GM12878 (cell line): ENCODE data around the gene HSD11B1. TPM values are rescaled to one million over a fixed set of nuclear protein-coding genes. Genes with fewer than 3 reads are reported as not detected.

Experiments
- ATAC-seq: fragments of 200-7000 bp; cut with Tn5 transposase; 3 replicates; pipeline ENCODE4 v1.9.1; 2020; ENCODE audit warnings: mild to moderate bottlenecking, moderate library complexity
- BruUV-seq: library from RNA; stranded (reverse); fragments of 400-500 nt; replicated peaks from 2 replicates; lab custom pipeline; 2021; lab: Mats Ljungman, UMichigan
- CTCF ChIA-PET: fragments of 300-600 bp; sonication (Branson Sonifier 250); formaldehyde crosslinking; extraction: SDS; loops from one replicate; lab custom pipeline; 2021; ENCODE audit warnings: inconsistent platforms; lab: Yijun Ruan, JAX
- POLR2A ChIA-PET: fragments of 350-600 bp; formaldehyde crosslinking; extraction: SDS; loops from one replicate; lab custom pipeline; 2021; ENCODE audit warnings: inconsistent platforms; lab: Charles Lee
- RAD21 ChIA-PET: fragments of 300-600 bp; sonication (Branson Sonifier 250); formaldehyde crosslinking; loops from one replicate; lab custom pipeline; 2023; ENCODE audit warnings: antibody characterized with exemption; ENCODE audit not compliant: unreplicated experiment; lab: Charles Lee
- SMC1A ChIA-PET: fragments of 300-600 bp; sonication (Branson Sonifier 250); formaldehyde crosslinking; loops from one replicate; lab custom pipeline; 2023; ENCODE audit not compliant: unreplicated experiment, uncharacterized antibody; lab: Charles Lee
- DNase-seq: peaks from one replicate; pipeline ENCODE4 v3.0.0-alpha.2; 2011; ENCODE audit warnings: low read depth, low spot score
- FAIRE-seq: peaks from 3 replicates; lab custom pipeline; 2011; peaks lifted over from hg19 to GRCh38; lab: Jason Lieb, UNC
- H2AFZ ChIP-seq: 2 replicates; pipeline ENCODE4 v1.6.0; 2011; ENCODE audit warnings: low read depth, low read length, control low read depth; ENCODE audit not compliant: control insufficient read depth
- H3K27ac ChIP-seq: 2 replicates; pipeline ENCODE4 v1.5.1; 2011; ENCODE audit warnings: control low read depth; ENCODE audit not compliant: control insufficient read depth, insufficient read depth
- H3K27me3 ChIP-seq, 2 experiments: replicated peaks in 1 of 2; 2 replicates each; pipeline versions ENCODE4 v1.6.0 to v1.6.1; 2011; ENCODE audit warnings: low read length in 1 of 2; ENCODE audit not compliant: control insufficient read depth in 2 of 2, insufficient read depth in 2 of 2
- H3K36me3 ChIP-seq, 2 experiments: 2 replicates each; pipeline ENCODE4 v1.5.1; 2011; ENCODE audit warnings: low read length in 1 of 2; ENCODE audit not compliant: control insufficient read depth in 2 of 2, insufficient read depth in 2 of 2
- H3K4me1 ChIP-seq: 2 replicates; pipeline ENCODE4 v1.6.1; 2011; ENCODE audit warnings: mild to moderate bottlenecking, low read length, moderate library complexity, mixed read lengths; ENCODE audit not compliant: control insufficient read depth, insufficient read depth
- H3K4me2 ChIP-seq: 2 replicates; pipeline ENCODE4 v1.6.0; 2011; ENCODE audit warnings: control low read depth; ENCODE audit not compliant: control insufficient read depth, insufficient read depth
- H3K4me3 ChIP-seq: fragments of 200-600 bp; sonication (generic); 2 replicates; pipeline ENCODE4 v1.5.1; 2016
- H3K79me2 ChIP-seq: 2 replicates; pipeline ENCODE4 v1.6.0; 2011; ENCODE audit warnings: low read length; ENCODE audit not compliant: control insufficient read depth, insufficient read depth
- H3K9ac ChIP-seq: 2 replicates; pipeline ENCODE4 v1.8.0; 2011; ENCODE audit warnings: low read length, control low read depth, mixed read lengths; ENCODE audit not compliant: control insufficient read depth, insufficient read depth
- H3K9me3 ChIP-seq: replicated peaks from 3 replicates; pipeline ENCODE4 v1.5.1; 2011; ENCODE audit warnings: mild to moderate bottlenecking, low read length; ENCODE audit not compliant: control insufficient read depth, insufficient read depth
- H4K20me1 ChIP-seq: 2 replicates; pipeline ENCODE4 v1.6.0; 2011; ENCODE audit not compliant: control insufficient read depth, insufficient read depth
- CTCF ChIP-seq, 3 experiments: IDR thresholded peaks in 2 of 3; conservative IDR thresholded peaks in 1 of 3; 2 replicates each; pipeline ENCODE4 v1.5.1; 2011; ENCODE audit warnings: low read depth in 3 of 3, low read length in 3 of 3, mild to moderate bottlenecking in 3 of 3, control low read depth in 2 of 3, moderate library complexity in 2 of 3, inconsistent platforms in 1 of 3, mixed read lengths in 1 of 3; ENCODE audit not compliant: control insufficient read depth in 2 of 3, insufficient read depth in 1 of 3; ENCODE audit errors: extremely low read depth in 1 of 3
- KLF5 ChIP-seq: fragments of 450-650 bp; IDR thresholded peaks from 2 replicates; pipeline ENCODE4 v1.6.1; 2014; ENCODE audit warnings: mild to moderate bottlenecking; ENCODE audit not compliant: partially characterized antibody
- LARP7 ChIP-seq: fragments of 450-650 bp; IDR thresholded peaks from 2 replicates; pipeline ENCODE4 v1.6.1; 2017; ENCODE audit warnings: mild to moderate bottlenecking
- NBN ChIP-seq: fragments of 450-650 bp; IDR thresholded peaks from 2 replicates; pipeline ENCODE4 v1.6.1; 2016
- NFXL1 ChIP-seq: fragments of 450-650 bp; IDR thresholded peaks from 2 replicates; pipeline ENCODE4 v1.6.1; 2017; ENCODE audit warnings: antibody characterized with exemption, mild to moderate bottlenecking, borderline replicate concordance
- POLR2A ChIP-seq: IDR thresholded peaks from 2 replicates; pipeline ENCODE4 v1.6.1; 2011; ENCODE audit warnings: low read depth, mild to moderate bottlenecking, low read length
- POLR2AphosphoS2 ChIP-seq: IDR thresholded peaks from 2 replicates; pipeline ENCODE4 v1.6.1; 2011; ENCODE audit warnings: low read depth, mild to moderate bottlenecking, low read length, improper control_type of control experiment, moderate library complexity
- PRDM15 ChIP-seq: fragments of 450-650 bp; formaldehyde crosslinking; IDR thresholded peaks from 2 replicates; pipeline ENCODE4 v1.4.0; 2020; ENCODE audit warnings: mild to moderate bottlenecking, moderate library complexity
- TARDBP ChIP-seq: IDR thresholded peaks from 2 replicates; pipeline ENCODE4 v1.6.1; 2016; ENCODE audit warnings: borderline replicate concordance
- ZNF274 ChIP-seq: IDR thresholded peaks from one replicate; pipeline ENCODE4 v1.8.0; 2011; ENCODE audit not compliant: insufficient read length, insufficient read depth
- WGBS: methylation state at CpG from one replicate; pipeline ENCODE4 v1.1.6; 2016; ENCODE audit warnings: low lambda C conversion rate; ENCODE audit not compliant: insufficient replicate concordance, insufficient coverage; ENCODE audit errors: missing lambda C conversion rate; 5-methylcytosine and 5-hydroxymethylcytosine counted together
- in situ Hi-C: fragments of 300-500 bp; cut with MboI; formaldehyde crosslinking; loops from 9 replicates; pipeline ENCODE4 v1.14.3; 2018; ENCODE audit warnings: mixed read lengths
- intact Hi-C: fragments of 100-400 bp; cut with micrococcal nuclease; formaldehyde crosslinking; loops from one replicate; pipeline ENCODE4 v1.14.2; 2022; ENCODE audit not compliant: unreplicated experiment
- polyA plus RNA-seq, 11 experiments: library from polyadenylated mRNA; depleted of rRNA in 4 of 11; unstranded in 6 of 11; stranded (reverse) in 5 of 11; fragments of >200 nt; fragmentation: Nextera tagmentation in 4 of 11; fragmentation: Illumina TruSeq in 1 of 11; extraction: Ambion mirVana in 4 of 11; extraction: Trizol in 1 of 11; gene quantifications; 1 replicate in 1 of 11; 2 replicates in 10 of 11; pipeline versions ENCODE4 v1.2.1 to v1.2.3, GENCODE V29; 2011 to 2016; ENCODE audit warnings: inconsistent platforms in 2 of 11, missing spikeins in 2 of 11, low read depth in 1 of 11
- total RNA-seq, 4 experiments: library from RNA; depleted of rRNA in 3 of 4; stranded (reverse); fragments of >200 nt in 3 of 4; fragmentation: Illumina TruSeq in 1 of 4; extraction: Trizol in 1 of 4; gene quantifications; 2 replicates each; pipeline versions ENCODE4 v1.2.1 to v1.2.3, GENCODE V29; 2013 to 2021
- TF ChIP-seq, protein P1 (sequence below): fragments of 450-650 bp; IDR thresholded peaks from 2 replicates; pipeline ENCODE4 v1.6.1; 2017; ENCODE audit warnings: mild to moderate bottlenecking

The HSD11B1 gene
- total and polyA plus RNA-seq, 10 of the 15 experiments (the other 5 are each of a cell fraction or from before 2014, with no cell fraction given) = 0.04 to 0.27 (median 0.15) TPM; not detected in 7

GRCh38 chr1:209769971-209770370 lies 65.3 kb downstream of the HSD11B1 start (continued):
- TF ChIP-seq, protein P1, sequence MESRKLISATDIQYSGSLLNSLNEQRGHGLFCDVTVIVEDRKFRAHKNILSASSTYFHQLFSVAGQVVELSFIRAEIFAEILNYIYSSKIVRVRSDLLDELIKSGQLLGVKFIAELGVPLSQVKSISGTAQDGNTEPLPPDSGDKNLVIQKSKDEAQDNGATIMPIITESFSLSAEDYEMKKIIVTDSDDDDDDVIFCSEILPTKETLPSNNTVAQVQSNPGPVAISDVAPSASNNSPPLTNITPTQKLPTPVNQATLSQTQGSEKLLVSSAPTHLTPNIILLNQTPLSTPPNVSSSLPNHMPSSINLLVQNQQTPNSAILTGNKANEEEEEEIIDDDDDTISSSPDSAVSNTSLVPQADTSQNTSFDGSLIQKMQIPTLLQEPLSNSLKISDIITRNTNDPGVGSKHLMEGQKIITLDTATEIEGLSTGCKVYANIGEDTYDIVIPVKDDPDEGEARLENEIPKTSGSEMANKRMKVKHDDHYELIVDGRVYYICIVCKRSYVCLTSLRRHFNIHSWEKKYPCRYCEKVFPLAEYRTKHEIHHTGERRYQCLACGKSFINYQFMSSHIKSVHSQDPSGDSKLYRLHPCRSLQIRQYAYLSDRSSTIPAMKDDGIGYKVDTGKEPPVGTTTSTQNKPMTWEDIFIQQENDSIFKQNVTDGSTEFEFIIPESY = no peak
- TF ChIP-seq LARP7 = no peak

DNA sequence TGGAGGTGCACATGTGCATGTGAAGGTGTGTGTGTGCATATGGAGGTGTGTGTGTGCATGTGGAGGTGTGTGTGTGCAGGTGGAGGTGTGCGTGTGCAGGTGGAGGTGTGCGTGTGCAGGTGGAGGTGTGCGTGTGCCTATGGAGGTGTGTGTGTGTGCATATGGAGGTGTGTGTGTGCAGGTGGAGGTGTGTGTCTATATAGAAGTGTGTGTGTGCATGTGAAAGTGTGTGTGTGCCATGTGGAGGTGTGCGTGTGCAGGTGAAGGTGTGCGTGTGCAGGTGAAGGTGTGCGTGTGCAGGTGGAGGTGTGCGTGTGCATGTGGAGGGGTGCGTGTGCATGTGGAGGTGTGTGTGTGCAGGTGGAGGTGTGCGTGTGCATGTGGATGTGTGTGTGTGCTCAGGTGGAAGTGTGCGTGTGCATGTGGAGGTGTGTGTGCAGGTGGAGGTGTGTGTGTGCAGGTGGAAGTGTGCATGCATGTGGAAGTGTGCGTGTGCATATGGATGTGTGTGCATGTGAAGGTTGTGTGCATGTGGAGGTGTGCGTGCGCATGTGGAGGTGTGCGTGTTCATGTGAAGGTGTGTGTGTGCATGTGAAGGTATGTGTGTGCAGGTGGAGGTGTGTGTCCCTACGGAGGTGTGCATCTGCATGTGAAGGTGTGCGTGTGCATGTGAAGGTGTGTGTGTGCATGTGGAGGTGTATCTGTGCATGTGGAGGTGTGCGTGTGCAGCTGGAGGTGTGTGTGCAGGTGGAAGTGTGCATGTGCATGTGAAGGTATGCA lies 66.2 kb downstream of the HSD11B1 start:
- ChIA-PET SMC1A (interaction anchor here (4.7 to 5.6 kb wide), 2 partner anchors 17 to 52 kb away, joined by 34 to 282 read pairs; partner anchors contain the start of gene TRAF3IP3), POLR2A (no interaction called here), RAD21 (interaction anchor here (1.2 to 5.4 kb wide), 3 partner anchors 10 to 57 kb away, joined by 3 to 188 read pairs (median 5); partner anchors contain the start of genes TRAF3IP3 and UTP25), CTCF (interaction anchor here (1.3 to 5.8 kb wide), 4 partner anchors 16 to 52 kb away, joined by 3 to 117 read pairs (median 70); partner anchors contain the start of gene TRAF3IP3)
- FAIRE-seq (no peak), DNase-seq (no peak), ATAC-seq (no peak)
- peaks cover 63% of the 10 kb centered on the region for H3K4me1 ChIP-seq
- no peaks in the 10 kb centered on the region for H4K20me1 ChIP-seq
- intact Hi-C loops = no loop called here
- H3K79me2 ChIP-seq = peaks cover 16% of the 10 kb centered on the region
- peaks cover 4 to 10% of the 10 kb centered on the region in 2 experiments; a peak in 3 of 4 replicates for H3K36me3 ChIP-seq
- H3K27ac ChIP-seq = no peak overlapping the region
- H2AFZ ChIP-seq = no peak overlapping the region
- no peak overlapping the region for H3K9ac ChIP-seq
- H3K4me3 ChIP-seq = peak overlapping the region; percentile 72
- peak overlapping the region; percentile 96 for H3K4me2 ChIP-seq
- in situ Hi-C loops = no loop called here
- no peaks in the 10 kb centered on the region for H3K9me3 ChIP-seq
- 96% methylated on average over 17 of the region's 17 CpGs for WGBS
- H3K27me3 ChIP-seq = no peaks in the 10 kb centered on the region
- BruUV-seq = no TSS peak
- no peak for TF ChIP-seq NFXL1
- no peak for TF ChIP-seq CTCF (IDR thresholded peaks at IDR 0.05 in 2 of 3, conservative IDR thresholded peaks at IDR 0.05 in 1 of 3; ENCODE audit: control insufficient read depth in 2 of 3, extremely low read depth in 1 of 3, insufficient read depth in 1 of 3, low read depth in 3 of 3, low read length in 3 of 3)
- TF ChIP-seq NBN = no peak
- peak; percentile 15; the same call in 1 of the 2 replicates for TF ChIP-seq POLR2A
- 0 out of 2 replicates have a peak, but pooled peaks have one; percentile 19 for TF ChIP-seq POLR2AphosphoS2
- TF ChIP-seq LARP7 = no peak
- TF ChIP-seq PRDM15 (CRISPR knock-in tag) = no peak
- no peak for TF ChIP-seq ZNF274
- TF ChIP-seq TARDBP = 0 out of 2 replicates have a peak, but pooled peaks have one; percentile 42
- TF ChIP-seq KLF5 = no peak
